SK-N-SH (cell line): ENCODE data around the gene AGBL4. TPM values are rescaled to one million over a fixed set of nuclear protein-coding genes. Genes with fewer than 3 reads are reported as not detected.

Experiments
- CTCF ChIA-PET: fragments of 300-600, 350-600 bp; formaldehyde crosslinking; extraction: SDS; loops from one replicate; lab custom pipeline; 2021; lab: Yijun Ruan, JAX
- POLR2A ChIA-PET: fragments of 350-600 bp; sonication (Branson Sonifier 250); formaldehyde crosslinking; extraction: SDS; loops from one replicate; lab custom pipeline; 2020; ENCODE audit warnings: antibody characterized with exemption, inconsistent platforms; lab: Yijun Ruan, JAX
- DNase-seq: peaks from one replicate; pipeline ENCODE4 v3.0.0; 2012
- H2AFZ ChIP-seq: fragments of 200-600 bp; sonication (generic); 2 replicates; pipeline ENCODE4 v1.8.1; 2016; ENCODE audit warnings: antibody characterized with exemption, mild to moderate bottlenecking, low read depth
- H3F3A ChIP-seq: fragments of 200-600 bp; sonication (generic); replicated peaks from 2 replicates; pipeline ENCODE3; 2016; ENCODE audit warnings: antibody characterized with exemption, mild to moderate bottlenecking; ENCODE audit not compliant: insufficient read depth
- H3K27ac ChIP-seq, 2 experiments: fragments of 200-500 bp in 1 of 2; fragments of 200-600 bp in 1 of 2; sonication (Bioruptor generic) in 1 of 2; sonication (generic), shearing (Covaris generic) in 1 of 2; 2 replicates each; pipeline versions ENCODE4 v1.5.1 to v1.6.1; 2014 to 2016; ENCODE audit warnings: low read depth in 2 of 2, inconsistent platforms in 1 of 2, low read length in 1 of 2, mild to moderate bottlenecking in 1 of 2, mixed read lengths in 1 of 2
- H3K27me3 ChIP-seq: fragments of 200-600 bp; sonication (generic), shearing (Covaris generic); 2 replicates; pipeline ENCODE4 v1.6.1; 2016; ENCODE audit warnings: mixed run types; ENCODE audit not compliant: insufficient read depth
- H3K36me3 ChIP-seq, 2 experiments: fragments of 200-500 bp in 1 of 2; fragments of 200-600 bp in 1 of 2; sonication (Bioruptor generic) in 1 of 2; sonication (generic) in 1 of 2; replicated peaks in 1 of 2; 2 replicates each; pipeline versions ENCODE3 to v1.5.1; 2014 to 2016; ENCODE audit warnings: low read length in 1 of 2, mild to moderate bottlenecking in 1 of 2; ENCODE audit not compliant: insufficient read depth in 2 of 2, control insufficient read depth in 1 of 2
- H3K4me1 ChIP-seq, 2 experiments: fragments of 200-500 bp in 1 of 2; fragments of 200-600 bp in 1 of 2; sonication (Bioruptor generic) in 1 of 2; sonication (generic), shearing (Covaris generic) in 1 of 2; 2 replicates each; pipeline versions ENCODE4 v1.5.1 to v1.6.1; 2014 to 2016; ENCODE audit warnings: low read depth in 1 of 2, low read length in 1 of 2, mixed run types in 1 of 2; ENCODE audit not compliant: insufficient read depth in 2 of 2, control insufficient read depth in 1 of 2
- H3K4me2 ChIP-seq: fragments of 200-600 bp; sonication (generic), shearing (Covaris generic); 2 replicates; pipeline ENCODE4 v1.6.1; 2017; ENCODE audit warnings: mixed run types
- H3K4me3 ChIP-seq, 2 experiments: fragments of 200-500 bp in 1 of 2; fragments of 200-600 bp in 1 of 2; sonication (Bioruptor generic) in 1 of 2; sonication (generic), shearing (Covaris generic) in 1 of 2; 2 replicates each; pipeline versions ENCODE4 v1.5.1 to v1.8.1; 2014 to 2016; ENCODE audit warnings: low read depth in 2 of 2, inconsistent platforms in 1 of 2, low read length in 1 of 2, mild to moderate bottlenecking in 1 of 2, mixed read lengths in 1 of 2, moderate library complexity in 1 of 2
- H3K79me2 ChIP-seq: fragments of 200-600 bp; sonication (generic); 2 replicates; pipeline ENCODE4 v1.8.1; 2017; ENCODE audit warnings: mild to moderate bottlenecking; ENCODE audit not compliant: insufficient read depth
- H3K9ac ChIP-seq: fragments of 200-600 bp; sonication (generic); 2 replicates; pipeline ENCODE4 v1.6.1; 2017; ENCODE audit warnings: mixed run types
- H3K9me2 ChIP-seq: fragments of 200-600 bp; sonication (generic); 2 replicates; pipeline ENCODE4 v1.6.1; 2017; ENCODE audit warnings: mixed run types
- H3K9me3 ChIP-seq: fragments of 200-600 bp; sonication (generic); 2 replicates; pipeline ENCODE4 v1.6.1; 2017; ENCODE audit warnings: mixed run types, mild to moderate bottlenecking, moderate library complexity
- H4K20me1 ChIP-seq: fragments of 200-600 bp; sonication (generic); 2 replicates; pipeline ENCODE4 v1.6.1; 2017; ENCODE audit warnings: mild to moderate bottlenecking, mixed run types; ENCODE audit not compliant: insufficient read depth
- ELF1 ChIP-seq: IDR thresholded peaks from 2 replicates; pipeline ENCODE4 v1.4.0; 2012
- FOSL2 ChIP-seq: IDR thresholded peaks from 2 replicates; pipeline ENCODE4 v1.4.0; 2012; ENCODE audit warnings: low read depth, mild to moderate bottlenecking, moderate library complexity, borderline replicate concordance
- FOXJ3 ChIP-seq: sonication (generic); formaldehyde crosslinking; IDR thresholded peaks from 2 replicates; pipeline ENCODE4 v1.5.1; 2020; ENCODE audit warnings: mild to moderate bottlenecking, missing genetic modification reagents
- GABPA ChIP-seq: IDR thresholded peaks from 2 replicates; pipeline ENCODE4 v1.4.0; 2012; ENCODE audit warnings: low read depth, mild to moderate bottlenecking
- GATA2 ChIP-seq: sonication (generic); formaldehyde crosslinking; IDR thresholded peaks from 2 replicates; pipeline ENCODE4 v1.5.0; 2020; ENCODE audit warnings: mild to moderate bottlenecking, missing genetic modification reagents
- MEF2A ChIP-seq: IDR thresholded peaks from 2 replicates; pipeline ENCODE4 v1.4.0; 2012; ENCODE audit warnings: low read depth, borderline replicate concordance
- MXI1 ChIP-seq: IDR thresholded peaks from 2 replicates; pipeline ENCODE4 v1.6.1; 2012; ENCODE audit warnings: mild to moderate bottlenecking, low read depth, low read length, improper control_type of control experiment
- RCOR1 ChIP-seq: fragments of 150-350 bp; IDR thresholded peaks from 2 replicates; pipeline ENCODE4 v1.6.1; 2017; ENCODE audit warnings: antibody characterized with exemption, low read length
- RFX5 ChIP-seq: IDR thresholded peaks from 2 replicates; pipeline ENCODE4 v1.6.1; 2012; ENCODE audit warnings: mild to moderate bottlenecking, improper control_type of control experiment, low read length
- RXRA ChIP-seq: IDR thresholded peaks from 2 replicates; pipeline ENCODE4 v1.4.0; 2012; ENCODE audit warnings: low read depth, mild to moderate bottlenecking, borderline replicate concordance
- SIN3A ChIP-seq: IDR thresholded peaks from 2 replicates; pipeline ENCODE4 v1.6.1; 2012; ENCODE audit warnings: low read depth, mild to moderate bottlenecking, low read length, moderate library complexity, borderline replicate concordance
- SMC3 ChIP-seq: IDR thresholded peaks from 2 replicates; pipeline ENCODE4 v1.6.1; 2012; ENCODE audit warnings: low read depth, low read length, improper control_type of control experiment
- TAF1 ChIP-seq: IDR thresholded peaks from 2 replicates; pipeline ENCODE4 v1.6.1; 2012; ENCODE audit warnings: low read depth, mild to moderate bottlenecking, low read length, moderate library complexity, borderline replicate concordance
- TCF12 ChIP-seq: IDR thresholded peaks from 2 replicates; pipeline ENCODE4 v1.4.0; 2012
- TEAD4 ChIP-seq: IDR thresholded peaks from 2 replicates; pipeline ENCODE4 v1.4.0; 2012; ENCODE audit warnings: mild to moderate bottlenecking, borderline replicate concordance; ENCODE audit not compliant: insufficient read depth
- YY1 ChIP-seq: IDR thresholded peaks from 2 replicates; pipeline ENCODE4 v1.4.0; 2012; ENCODE audit warnings: low read depth, mild to moderate bottlenecking
- WGBS: methylation state at CpG from one replicate; pipeline ENCODE4 v1.1.6; 2017; ENCODE audit warnings: low lambda C conversion rate; 5-methylcytosine and 5-hydroxymethylcytosine counted together
- polyA plus RNA-seq, 3 experiments: library from polyadenylated mRNA; depleted of rRNA; stranded (reverse); fragments of >200 nt; gene quantifications; 2 replicates each; pipeline ENCODE4 v1.2.3, GENCODE V29; 2012
- TF ChIP-seq, protein P1 (sequence below): fragments of 200-600 bp; sonication (generic); IDR thresholded peaks from 2 replicates; pipeline ENCODE4 v1.6.1; 2017; ENCODE audit warnings: antibody characterized with exemption, mild to moderate bottlenecking, moderate library complexity
- TF ChIP-seq, protein P2 (sequence below): IDR thresholded peaks from 2 replicates; pipeline ENCODE4 v1.4.0; 2012; ENCODE audit warnings: low read depth
- TF ChIP-seq, protein P3 (sequence below): IDR thresholded peaks from 2 replicates; pipeline ENCODE4 v1.4.0; 2012; ENCODE audit warnings: low read depth, borderline replicate concordance
- TF ChIP-seq, protein P4 (sequence below): fragments of 150-350 bp; IDR thresholded peaks from 2 replicates; pipeline ENCODE4 v1.6.1; 2017; ENCODE audit warnings: antibody characterized with exemption, low read length, low read depth, borderline replicate concordance

The AGBL4 gene
- polyA plus RNA-seq, 1 of the 3 experiments (the other 2 are of a cell fraction): 0.07 TPM

DNA sequence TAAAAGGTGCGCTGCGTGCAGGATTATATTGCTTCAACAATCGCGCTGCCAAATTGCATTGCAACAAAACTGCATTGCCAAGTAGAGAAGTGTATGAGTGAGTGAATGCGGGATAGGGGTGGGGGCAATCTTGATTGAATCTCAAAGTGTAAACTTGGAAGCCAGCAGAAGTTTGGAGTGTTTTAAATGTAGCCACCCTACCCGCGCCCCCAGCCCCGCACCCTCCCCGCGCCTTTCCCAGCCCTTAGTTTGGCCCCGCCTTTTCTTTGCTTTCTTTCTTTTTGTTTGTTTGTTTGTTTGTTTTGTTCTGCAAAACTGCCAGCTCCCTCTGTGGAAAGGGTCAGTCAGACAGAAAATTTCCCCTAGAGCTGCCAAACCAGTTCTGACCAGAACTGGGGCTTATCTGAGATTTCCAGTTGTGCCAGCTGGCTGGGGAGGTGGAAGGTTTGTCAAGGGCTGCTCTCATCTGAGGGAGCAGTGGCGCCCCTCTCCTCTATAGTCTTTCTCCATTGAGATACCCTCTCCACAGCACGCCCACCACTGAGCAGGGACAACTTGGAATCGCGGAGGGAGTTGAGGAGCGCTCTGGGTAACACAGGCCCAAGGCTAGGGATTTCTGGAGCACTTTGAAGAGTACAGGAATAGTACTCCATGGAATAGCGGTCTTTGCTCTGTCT lies 1246.4 kb downstream of the AGBL4 start (continued):
- TF ChIP-seq, protein P1, sequence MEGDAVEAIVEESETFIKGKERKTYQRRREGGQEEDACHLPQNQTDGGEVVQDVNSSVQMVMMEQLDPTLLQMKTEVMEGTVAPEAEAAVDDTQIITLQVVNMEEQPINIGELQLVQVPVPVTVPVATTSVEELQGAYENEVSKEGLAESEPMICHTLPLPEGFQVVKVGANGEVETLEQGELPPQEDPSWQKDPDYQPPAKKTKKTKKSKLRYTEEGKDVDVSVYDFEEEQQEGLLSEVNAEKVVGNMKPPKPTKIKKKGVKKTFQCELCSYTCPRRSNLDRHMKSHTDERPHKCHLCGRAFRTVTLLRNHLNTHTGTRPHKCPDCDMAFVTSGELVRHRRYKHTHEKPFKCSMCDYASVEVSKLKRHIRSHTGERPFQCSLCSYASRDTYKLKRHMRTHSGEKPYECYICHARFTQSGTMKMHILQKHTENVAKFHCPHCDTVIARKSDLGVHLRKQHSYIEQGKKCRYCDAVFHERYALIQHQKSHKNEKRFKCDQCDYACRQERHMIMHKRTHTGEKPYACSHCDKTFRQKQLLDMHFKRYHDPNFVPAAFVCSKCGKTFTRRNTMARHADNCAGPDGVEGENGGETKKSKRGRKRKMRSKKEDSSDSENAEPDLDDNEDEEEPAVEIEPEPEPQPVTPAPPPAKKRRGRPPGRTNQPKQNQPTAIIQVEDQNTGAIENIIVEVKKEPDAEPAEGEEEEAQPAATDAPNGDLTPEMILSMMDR: no peak
- TF ChIP-seq GATA2: peak; percentile 49; the same call in 1 of the 2 replicates
- TF ChIP-seq, protein P2, sequence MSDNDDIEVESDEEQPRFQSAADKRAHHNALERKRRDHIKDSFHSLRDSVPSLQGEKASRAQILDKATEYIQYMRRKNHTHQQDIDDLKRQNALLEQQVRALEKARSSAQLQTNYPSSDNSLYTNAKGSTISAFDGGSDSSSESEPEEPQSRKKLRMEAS: no peak; the same call in 1 of the 2 replicates
- TF ChIP-seq FOSL2: no peak
- no peak for TF ChIP-seq FOXJ3 (CRISPR knock-in tag)
- no peak for TF ChIP-seq SIN3A
- TF ChIP-seq MEF2A: no peak

DNA sequence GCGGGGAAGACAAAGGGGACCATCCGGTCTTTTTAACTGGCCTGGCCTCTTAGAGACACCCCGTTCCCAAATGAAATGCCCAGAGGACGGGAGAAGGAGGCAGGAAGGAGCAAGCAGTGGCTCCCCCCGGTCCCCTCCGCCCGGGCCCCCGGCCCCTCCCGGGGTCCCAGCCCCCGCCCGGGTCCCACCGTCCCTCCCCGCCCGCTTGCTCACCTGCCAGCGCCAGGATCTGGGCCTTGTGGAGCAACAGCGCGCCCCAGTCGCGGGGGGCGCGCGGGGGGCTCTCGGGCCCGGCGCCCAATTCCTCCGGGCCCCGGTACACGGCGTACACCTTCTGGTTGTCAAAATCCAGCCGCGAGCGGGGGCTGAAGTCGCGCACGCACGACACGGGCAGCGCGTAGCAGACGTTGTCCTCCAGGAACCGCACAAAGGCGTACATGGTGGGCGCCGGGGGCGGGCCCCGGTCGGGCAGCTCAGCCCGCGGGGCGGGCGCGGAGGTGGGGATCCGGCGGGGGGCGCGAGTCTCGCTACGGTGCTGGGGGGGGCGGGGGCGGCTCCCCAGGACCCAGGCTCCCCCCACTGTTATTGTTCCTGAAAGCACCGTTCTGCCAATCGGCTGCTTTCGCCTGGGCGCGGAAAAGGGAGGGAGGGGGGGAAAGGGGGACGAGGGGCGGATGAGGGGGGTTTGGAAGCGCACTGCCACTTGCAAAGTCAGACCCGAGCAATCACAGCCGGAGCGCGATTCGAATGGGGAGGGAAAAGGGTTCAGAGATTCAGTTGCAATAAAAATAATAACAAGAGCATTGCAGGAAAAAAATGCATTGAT lies 1247.1 kb downstream of the AGBL4 start, which contains the start of gene BEND5:
TSS of gene BEND5 (minus strand) at position 499 of the 826 bp plus-strand sequence. CDS start at position 439, 60 bp downstream.
- POLR2A ChIA-PET: interaction anchor here (0.8 to 1.3 kb wide), 2 partner anchors 99 to 122 kb away, joined by 3 to 4 read pairs; no protein-coding TSS in a partner anchor
- peaks cover 0 to 21% of the 10 kb centered on the region in 2 experiments for H3K36me3 ChIP-seq
- TF ChIP-seq ELF1: peak; percentile 9; the same call in 1 of the 2 replicates
- no peak for TF ChIP-seq MXI1
- no peak for TF ChIP-seq GABPA
- no peak for TF ChIP-seq RXRA
- TF ChIP-seq TAF1: no peak
- no peak for TF ChIP-seq MEF2A
- TF ChIP-seq, protein P3, sequence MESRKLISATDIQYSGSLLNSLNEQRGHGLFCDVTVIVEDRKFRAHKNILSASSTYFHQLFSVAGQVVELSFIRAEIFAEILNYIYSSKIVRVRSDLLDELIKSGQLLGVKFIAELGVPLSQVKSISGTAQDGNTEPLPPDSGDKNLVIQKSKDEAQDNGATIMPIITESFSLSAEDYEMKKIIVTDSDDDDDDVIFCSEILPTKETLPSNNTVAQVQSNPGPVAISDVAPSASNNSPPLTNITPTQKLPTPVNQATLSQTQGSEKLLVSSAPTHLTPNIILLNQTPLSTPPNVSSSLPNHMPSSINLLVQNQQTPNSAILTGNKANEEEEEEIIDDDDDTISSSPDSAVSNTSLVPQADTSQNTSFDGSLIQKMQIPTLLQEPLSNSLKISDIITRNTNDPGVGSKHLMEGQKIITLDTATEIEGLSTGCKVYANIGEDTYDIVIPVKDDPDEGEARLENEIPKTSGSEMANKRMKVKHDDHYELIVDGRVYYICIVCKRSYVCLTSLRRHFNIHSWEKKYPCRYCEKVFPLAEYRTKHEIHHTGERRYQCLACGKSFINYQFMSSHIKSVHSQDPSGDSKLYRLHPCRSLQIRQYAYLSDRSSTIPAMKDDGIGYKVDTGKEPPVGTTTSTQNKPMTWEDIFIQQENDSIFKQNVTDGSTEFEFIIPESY: no peak
- TF ChIP-seq, protein P1: no peak
- TF ChIP-seq TEAD4: no peak
- TF ChIP-seq YY1: peak; percentile 39; the same call in 1 of the 2 replicates
- TF ChIP-seq RFX5: no peak
- TF ChIP-seq, protein P4, sequence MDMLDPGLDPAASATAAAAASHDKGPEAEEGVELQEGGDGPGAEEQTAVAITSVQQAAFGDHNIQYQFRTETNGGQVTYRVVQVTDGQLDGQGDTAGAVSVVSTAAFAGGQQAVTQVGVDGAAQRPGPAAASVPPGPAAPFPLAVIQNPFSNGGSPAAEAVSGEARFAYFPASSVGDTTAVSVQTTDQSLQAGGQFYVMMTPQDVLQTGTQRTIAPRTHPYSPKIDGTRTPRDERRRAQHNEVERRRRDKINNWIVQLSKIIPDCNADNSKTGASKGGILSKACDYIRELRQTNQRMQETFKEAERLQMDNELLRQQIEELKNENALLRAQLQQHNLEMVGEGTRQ: no peak
- TF ChIP-seq TCF12: no peak
- TF ChIP-seq, protein P2: peak; percentile 38; the same call in 1 of the 2 replicates
- no peak for TF ChIP-seq RCOR1
- TF ChIP-seq SMC3: no peak
- TF ChIP-seq SIN3A: peak; percentile 20; the same call in 1 of the 2 replicates
- TF ChIP-seq GATA2: no peak

More for the DNA sequence above, 1247.1 kb downstream of the AGBL4 start, which contains the start of gene BEND5:
- DNase-seq: peak; percentile 94
- CTCF ChIA-PET: interaction anchor here (0.5 to 1.2 kb wide), 6 partner anchors 21 to 885 kb away, joined by 3 to 5 read pairs (median 3); no protein-coding TSS in a partner anchor
- Histone ChIP-seq H4K20me1 (no peaks in the 10 kb centered on the region), H3K79me2 (no peaks in the 10 kb centered on the region), H3K27me3 (no peaks in the 10 kb centered on the region), H3K9me3 (no peaks in the 10 kb centered on the region), H3K4me1 (peaks cover 4 to 14% of the 10 kb centered on the region in 2 experiments; a peak in 1 of 4 replicates), H3K4me2 (peak within 1 kb of the TSS; percentile 89), H3K27ac (peak within 1 kb of the TSS in 1 of 2 experiments; percentile 86; a peak in 2 of 4 replicates), H3K9ac (peak within 1 kb of the TSS; percentile 80), H2AFZ (peak within 1 kb of the TSS; percentile 98), H3F3A (no peaks in the 10 kb centered on the region), H3K9me2 (no peaks in the 10 kb centered on the region), H3K4me3 (peak within 1 kb of the TSS; percentile 69 to 85)
- WGBS: 5% methylated on average over 17 of the region's 73 CpGs
